Measurements from ENCODE around the gene IL20. TPM values are rescaled to one million over a fixed set of nuclear protein-coding genes. Genes with fewer than 3 reads are reported as not detected.
A peak's percentile ranks its signal among the peaks of the same experiment; 100 is the strongest.

IL20 gene
- polyA plus RNA-seq, 4 donors = not detected

DNA sequence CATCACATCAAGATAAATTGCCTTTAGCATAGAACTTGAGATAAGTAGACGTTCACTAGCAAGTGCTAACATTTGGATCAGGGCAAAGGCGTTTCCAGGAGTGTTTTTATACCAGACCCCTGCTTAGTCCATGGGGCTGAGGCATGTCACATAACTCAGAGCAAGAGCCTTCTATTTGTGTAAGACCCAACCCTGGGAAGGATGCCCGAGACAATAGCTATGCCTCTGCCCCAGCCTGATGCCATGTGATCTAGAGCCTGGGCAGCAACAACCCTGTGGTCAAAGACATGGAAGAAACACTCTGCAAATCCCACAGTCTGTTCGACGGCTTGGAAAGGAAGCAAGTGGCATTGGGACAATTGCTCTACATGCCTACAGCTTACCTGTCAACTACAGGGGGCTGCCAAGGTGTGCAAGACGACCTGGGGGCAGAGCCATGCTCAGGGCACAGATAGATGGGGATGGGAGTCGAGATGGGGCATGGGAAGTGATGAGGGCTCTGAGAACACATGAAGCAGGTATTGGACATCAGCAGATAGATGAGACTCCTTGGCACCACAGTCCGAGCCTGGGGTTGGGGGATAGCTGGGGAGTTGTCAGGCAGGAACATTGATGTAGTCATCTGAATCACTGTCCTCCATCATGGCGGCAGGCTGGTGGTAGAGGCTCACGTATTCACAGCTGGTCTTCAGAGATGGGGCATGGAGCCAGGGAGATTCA is 39.2 kb downstream of the IL20 start:
- peaks cover 0 to 5% (median 0%) of the 10 kb centered on the region in 3 donors for H3K27me3 ChIP-seq (ENCODE audit: control insufficient read depth in 3 of 3, insufficient read depth in 3 of 3, low read length in 3 of 3)
- no peak overlapping the region for H3K27ac ChIP-seq (ENCODE audit: low read depth in 1 of 3, low read length in 2 of 3)
- no peak for DNase-seq
- H3K9me3 ChIP-seq (ENCODE audit: control insufficient read depth in 2 of 2, insufficient read depth in 1 of 2, low read depth in 1 of 2, low read length in 1 of 2) = no peaks in the 10 kb centered on the region
- no peak for FAIRE-seq
- WGBS, 3 donors = 85 to 91% (median 88%) methylated on average over 10 of the region's 10 CpGs
- H3K36me3 ChIP-seq (ENCODE audit: control insufficient read depth in 3 of 3, insufficient read depth in 2 of 3, low read depth in 1 of 3, low read length in 3 of 3) = peaks cover 0 to 5% (median 0%) of the 10 kb centered on the region in 3 donors
- peaks cover 0 to 12% (median 0%) of the 10 kb centered on the region in 3 donors for H3K4me1 ChIP-seq (ENCODE audit: control insufficient read depth in 3 of 3, insufficient read depth in 2 of 3, low read depth in 1 of 3, low read length in 2 of 3)
- no peak overlapping the region for H3K4me3 ChIP-seq (ENCODE audit: low read depth in 1 of 3, low read length in 3 of 3)

- peaks cover 0 to 5% (median 0%) of the 10 kb centered on the region in 3 donors for H3K27me3 ChIP-seq (ENCODE audit: control insufficient read depth in 3 of 3, insufficient read depth in 3 of 3, low read length in 3 of 3)
- DNase-seq (no peak), FAIRE-seq (no peak)
- peaks cover 0 to 5% (median 0%) of the 10 kb centered on the region in 3 donors for H3K36me3 ChIP-seq (ENCODE audit: control insufficient read depth in 3 of 3, insufficient read depth in 2 of 3, low read depth in 1 of 3, low read length in 3 of 3)
- H3K27ac ChIP-seq (ENCODE audit: low read depth in 1 of 3, low read length in 2 of 3) = no peak overlapping the region
- no peak overlapping the region for H3K4me3 ChIP-seq (ENCODE audit: low read depth in 1 of 3, low read length in 3 of 3)
- no peaks in the 10 kb centered on the region for H3K9me3 ChIP-seq (ENCODE audit: control insufficient read depth in 2 of 2, insufficient read depth in 1 of 2, low read depth in 1 of 2, low read length in 1 of 2)
- peaks cover 0 to 17% (median 0%) of the 10 kb centered on the region in 3 donors for H3K4me1 ChIP-seq (ENCODE audit: control insufficient read depth in 3 of 3, insufficient read depth in 2 of 3, low read depth in 1 of 3, low read length in 2 of 3)
- WGBS, 3 donors = 66 to 84% (median 72%) methylated on average over 4 of the region's 4 CpGs
Measured at GRCh38 chr1:206905295-206906164, 40.1 kb downstream of the IL20 start.

- H3K36me3 ChIP-seq (ENCODE audit: control insufficient read depth in 3 of 3, insufficient read depth in 2 of 3, low read depth in 1 of 3, low read length in 3 of 3) = peaks cover 0 to 5% (median 0%) of the 10 kb centered on the region in 3 donors
- peaks cover 0 to 5% (median 0%) of the 10 kb centered on the region in 3 donors for H3K27me3 ChIP-seq (ENCODE audit: control insufficient read depth in 3 of 3, insufficient read depth in 3 of 3, low read length in 3 of 3)
- 88 to 90% (median 88%) methylated on average over 23 of the region's 23 CpGs for WGBS, 3 donors
Measured at GRCh38 chr1:206907304-206907991, 42.0 kb downstream of the IL20 start.

GRCh38 chr1:206908038-206908437 is 42.6 kb downstream of the IL20 start:
- H3K36me3 ChIP-seq (ENCODE audit: control insufficient read depth in 3 of 3, insufficient read depth in 2 of 3, low read depth in 1 of 3, low read length in 3 of 3) = peaks cover 0 to 5% (median 0%) of the 10 kb centered on the region in 3 donors
- WGBS, 3 donors = 88 to 91% (median 90%) methylated on average over 10 of the region's 10 CpGs
- H3K27me3 ChIP-seq (ENCODE audit: control insufficient read depth in 3 of 3, insufficient read depth in 3 of 3, low read length in 3 of 3) = peaks cover 0 to 5% (median 0%) of the 10 kb centered on the region in 3 donors
- DNase-seq (no peak), FAIRE-seq (no peak)
- peak overlapping the region in 1 of 3 donors; percentile 32 for H3K27ac ChIP-seq (ENCODE audit: low read depth in 1 of 3, low read length in 2 of 3)
- no peak overlapping the region for H3K4me3 ChIP-seq (ENCODE audit: low read depth in 1 of 3, low read length in 3 of 3)
- peaks cover 0 to 35% (median 0%) of the 10 kb centered on the region in 3 donors for H3K4me1 ChIP-seq (ENCODE audit: control insufficient read depth in 3 of 3, insufficient read depth in 2 of 3, low read depth in 1 of 3, low read length in 2 of 3)
- no peaks in the 10 kb centered on the region for H3K9me3 ChIP-seq (ENCODE audit: control insufficient read depth in 2 of 2, insufficient read depth in 1 of 2, low read depth in 1 of 2, low read length in 1 of 2)

More at GRCh38 chr1:206907304-206907991, 42.0 kb downstream of the IL20 start:
- FAIRE-seq (no peak), DNase-seq (no peak)
- no peak overlapping the region for H3K4me3 ChIP-seq (ENCODE audit: low read depth in 1 of 3, low read length in 3 of 3)
- peaks cover 0 to 31% (median 0%) of the 10 kb centered on the region in 3 donors for H3K4me1 ChIP-seq (ENCODE audit: control insufficient read depth in 3 of 3, insufficient read depth in 2 of 3, low read depth in 1 of 3, low read length in 2 of 3)
- no peak overlapping the region for H3K27ac ChIP-seq (ENCODE audit: low read depth in 1 of 3, low read length in 2 of 3)
- H3K9me3 ChIP-seq (ENCODE audit: control insufficient read depth in 2 of 2, insufficient read depth in 1 of 2, low read depth in 1 of 2, low read length in 1 of 2) = no peaks in the 10 kb centered on the region

DNA sequence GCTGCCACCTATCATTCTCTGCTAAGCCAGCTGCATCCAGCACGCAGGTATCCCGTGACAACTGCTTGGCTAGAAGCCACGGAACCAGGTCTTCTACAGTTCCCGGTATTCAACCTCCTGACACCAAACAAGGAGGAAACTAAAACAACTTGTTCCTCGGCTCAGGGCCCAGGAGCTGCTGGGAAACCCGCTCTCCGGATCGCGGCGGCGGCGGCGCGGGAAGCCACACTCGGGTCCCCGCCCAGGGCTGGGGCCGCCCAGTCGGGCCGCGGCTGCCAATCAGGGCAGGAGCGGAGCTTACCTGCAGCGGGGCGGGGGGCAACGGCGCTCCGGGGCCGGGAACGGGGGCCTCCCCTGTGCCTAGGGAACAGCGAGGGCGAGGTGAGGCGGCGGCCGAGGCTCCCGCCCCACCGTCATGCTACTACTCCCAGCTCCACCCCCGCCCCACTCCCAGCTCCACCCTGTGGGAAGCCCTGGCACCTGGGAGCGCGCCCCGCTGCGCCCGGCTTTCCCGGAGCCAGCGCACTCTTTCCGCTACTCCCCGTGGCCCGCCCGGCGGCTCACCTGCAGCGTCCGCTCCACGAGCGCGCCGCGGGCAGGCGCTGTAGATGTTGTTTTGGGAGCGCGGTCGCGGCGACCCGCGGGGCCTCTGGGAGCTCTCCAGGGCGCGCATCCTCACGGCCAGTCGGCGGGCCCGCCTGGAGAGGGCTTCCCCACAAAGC is 43.9 kb downstream of the IL20 start:
- FAIRE-seq (no peak), DNase-seq (peak; percentile 74 to 90)
- H3K27ac ChIP-seq (ENCODE audit: low read depth in 1 of 3, low read length in 2 of 3) = peak overlapping the region in 2 of 3 donors; percentile 52 to 76
- H3K4me3 ChIP-seq (ENCODE audit: low read depth in 1 of 3, low read length in 3 of 3) = peak overlapping the region; percentile 35 to 44 (median 44)
- peaks cover 0 to 5% (median 0%) of the 10 kb centered on the region in 3 donors for H3K36me3 ChIP-seq (ENCODE audit: control insufficient read depth in 3 of 3, insufficient read depth in 2 of 3, low read depth in 1 of 3, low read length in 3 of 3)
- peaks cover 0 to 5% (median 0%) of the 10 kb centered on the region in 3 donors for H3K27me3 ChIP-seq (ENCODE audit: control insufficient read depth in 3 of 3, insufficient read depth in 3 of 3, low read length in 3 of 3)
- H3K4me1 ChIP-seq (ENCODE audit: control insufficient read depth in 3 of 3, insufficient read depth in 2 of 3, low read depth in 1 of 3, low read length in 2 of 3) = peaks cover 0 to 36% (median 0%) of the 10 kb centered on the region in 3 donors
- WGBS, 3 donors = 1 to 4% (median 2%) methylated on average over 51 to 69 of the region's 69 CpGs
- H3K9me3 ChIP-seq (ENCODE audit: control insufficient read depth in 2 of 2, insufficient read depth in 1 of 2, low read depth in 1 of 2, low read length in 1 of 2) = no peaks in the 10 kb centered on the region

- Histone ChIP-seq H3K4me3 (ENCODE audit: low read depth in 1 of 3, low read length in 3 of 3) (peak overlapping the region; percentile 35 to 44 (median 44)), H3K27me3 (ENCODE audit: control insufficient read depth in 3 of 3, insufficient read depth in 3 of 3, low read length in 3 of 3) (peaks cover 0 to 5% (median 0%) of the 10 kb centered on the region in 3 donors), H3K9me3 (ENCODE audit: control insufficient read depth in 2 of 2, insufficient read depth in 1 of 2, low read depth in 1 of 2, low read length in 1 of 2) (no peaks in the 10 kb centered on the region), H3K36me3 (ENCODE audit: control insufficient read depth in 3 of 3, insufficient read depth in 2 of 3, low read depth in 1 of 3, low read length in 3 of 3) (peaks cover 0 to 2% (median 0%) of the 10 kb centered on the region in 3 donors), H3K27ac (ENCODE audit: low read depth in 1 of 3, low read length in 2 of 3) (peak overlapping the region in 1 of 3 donors; percentile 71), H3K4me1 (ENCODE audit: control insufficient read depth in 3 of 3, insufficient read depth in 2 of 3, low read depth in 1 of 3, low read length in 2 of 3) (peaks cover 0 to 36% (median 0%) of the 10 kb centered on the region in 3 donors)
- DNase-seq (no peak), FAIRE-seq (no peak)
- WGBS, 3 donors = 15 to 31% (median 27%) methylated on average over 14 of the region's 14 CpGs
Measured at GRCh38 chr1:206909883-206910318, 44.5 kb downstream of the IL20 start.

DNA sequence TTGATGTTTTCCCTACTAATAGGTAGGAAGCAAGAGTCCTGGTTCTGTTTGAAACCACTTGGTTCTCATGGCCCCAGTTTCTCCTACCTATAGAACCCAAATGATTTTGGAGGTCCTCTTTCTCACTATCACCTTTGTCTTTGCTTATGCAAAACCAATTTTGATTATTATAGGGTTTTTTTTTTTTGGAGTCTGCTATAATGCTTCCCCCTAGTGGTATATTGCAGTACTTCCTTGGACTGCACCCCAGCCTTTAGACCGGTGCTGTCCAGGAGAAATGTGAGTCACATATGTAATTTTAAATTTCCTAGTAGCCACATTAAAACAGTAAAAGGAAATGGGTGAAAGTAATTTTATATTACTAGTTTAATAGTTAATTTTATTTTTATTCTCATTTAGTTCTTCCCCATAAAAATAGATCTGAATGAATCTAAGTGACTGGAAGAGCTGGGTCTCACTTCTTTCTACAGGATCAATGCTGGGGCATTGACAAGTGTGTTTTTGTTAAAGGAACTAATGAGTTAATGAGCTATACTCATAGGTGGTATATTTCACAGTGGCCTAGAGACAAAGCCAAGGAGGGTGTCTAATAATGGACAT is 45.7 kb downstream of the IL20 start:
- no peaks in the 10 kb centered on the region for H3K9me3 ChIP-seq (ENCODE audit: control insufficient read depth in 2 of 2, insufficient read depth in 1 of 2, low read depth in 1 of 2, low read length in 1 of 2)
- FAIRE-seq (no peak), DNase-seq (peak; percentile 65 to 73)
- WGBS, 3 donors = 0 to 4% (median 0%) methylated on average over 1 of the region's 1 CpG
- peaks cover 0 to 2% (median 0%) of the 10 kb centered on the region in 3 donors for H3K36me3 ChIP-seq (ENCODE audit: control insufficient read depth in 3 of 3, insufficient read depth in 2 of 3, low read depth in 1 of 3, low read length in 3 of 3)
- H3K4me3 ChIP-seq (ENCODE audit: low read depth in 1 of 3, low read length in 3 of 3) = no peak overlapping the region
- peaks cover 0 to 36% (median 0%) of the 10 kb centered on the region in 3 donors for H3K4me1 ChIP-seq (ENCODE audit: control insufficient read depth in 3 of 3, insufficient read depth in 2 of 3, low read depth in 1 of 3, low read length in 2 of 3)
- peaks cover 0 to 5% (median 0%) of the 10 kb centered on the region in 3 donors for H3K27me3 ChIP-seq (ENCODE audit: control insufficient read depth in 3 of 3, insufficient read depth in 3 of 3, low read length in 3 of 3)
- no peak overlapping the region for H3K27ac ChIP-seq (ENCODE audit: low read depth in 1 of 3, low read length in 2 of 3)
